ENCODE measurements around the gene ZNF655.
"Not testable (repeated sequence)": the region's sequence is repeated elsewhere in the genome, so short reads cannot be mapped to it uniquely, and the experiment has no call there.

ZNF655 gene

DNA sequence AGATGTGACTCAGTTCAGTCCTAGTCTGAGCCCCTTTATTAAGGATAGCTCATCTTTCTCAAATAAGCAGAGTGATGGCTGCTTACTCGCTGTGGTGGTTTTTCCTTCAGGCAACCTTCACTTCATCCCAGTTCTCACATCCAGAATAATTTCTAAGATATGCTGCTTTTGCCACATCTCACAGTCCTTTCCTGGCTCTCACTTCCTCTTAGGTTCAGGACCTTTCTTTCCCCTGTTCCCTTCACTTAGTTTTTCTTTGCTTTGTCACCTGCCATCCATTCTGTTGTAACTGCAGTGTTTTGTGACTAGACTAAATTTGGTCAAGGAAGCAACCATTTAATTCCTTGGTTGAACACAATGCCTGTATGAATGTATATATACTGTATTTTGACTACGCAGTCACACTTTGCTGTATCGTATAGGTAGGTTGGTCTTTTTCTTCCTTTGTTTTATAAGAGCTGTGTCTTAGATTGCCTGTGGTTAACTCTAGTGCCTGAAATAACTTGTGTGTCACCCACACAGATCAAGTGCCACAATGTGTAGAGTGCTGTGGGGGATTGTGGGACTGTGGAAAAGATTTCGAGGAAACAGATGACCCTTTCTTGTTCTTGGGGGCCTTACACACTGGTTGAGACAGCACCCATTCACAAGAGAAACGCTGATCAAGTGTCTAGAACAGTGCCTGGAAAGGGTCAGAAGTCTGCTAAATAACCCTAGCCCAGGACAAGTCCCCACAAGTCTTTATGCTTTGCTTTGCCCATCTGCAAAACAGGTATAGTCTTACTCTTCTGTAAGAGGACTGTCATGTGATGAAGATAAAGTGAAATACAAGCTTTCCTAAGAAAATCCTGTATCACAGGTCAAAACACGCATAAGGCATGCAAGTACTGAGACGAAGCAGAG, 2.6 kb downstream of the ZNF655 start:
- peak; percentile 47 for DNase-seq

DNA sequence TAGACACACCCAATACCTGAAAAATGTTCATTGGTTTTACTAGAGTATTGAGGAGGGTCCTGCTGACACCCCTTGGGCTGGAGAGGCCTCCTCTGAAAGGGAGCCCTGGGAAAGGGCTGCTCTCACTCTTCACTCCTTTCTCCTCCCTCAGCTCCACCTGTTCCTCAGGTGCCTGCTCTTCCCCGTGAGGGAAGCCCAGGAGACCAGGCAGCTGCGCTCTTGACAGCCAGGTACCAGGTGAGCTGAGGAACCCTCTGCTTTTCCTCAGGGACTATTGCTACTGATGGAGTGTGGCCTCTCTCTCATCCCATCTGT, 3.3 kb downstream of the ZNF655 start:
- no peak for DNase-seq

DNA sequence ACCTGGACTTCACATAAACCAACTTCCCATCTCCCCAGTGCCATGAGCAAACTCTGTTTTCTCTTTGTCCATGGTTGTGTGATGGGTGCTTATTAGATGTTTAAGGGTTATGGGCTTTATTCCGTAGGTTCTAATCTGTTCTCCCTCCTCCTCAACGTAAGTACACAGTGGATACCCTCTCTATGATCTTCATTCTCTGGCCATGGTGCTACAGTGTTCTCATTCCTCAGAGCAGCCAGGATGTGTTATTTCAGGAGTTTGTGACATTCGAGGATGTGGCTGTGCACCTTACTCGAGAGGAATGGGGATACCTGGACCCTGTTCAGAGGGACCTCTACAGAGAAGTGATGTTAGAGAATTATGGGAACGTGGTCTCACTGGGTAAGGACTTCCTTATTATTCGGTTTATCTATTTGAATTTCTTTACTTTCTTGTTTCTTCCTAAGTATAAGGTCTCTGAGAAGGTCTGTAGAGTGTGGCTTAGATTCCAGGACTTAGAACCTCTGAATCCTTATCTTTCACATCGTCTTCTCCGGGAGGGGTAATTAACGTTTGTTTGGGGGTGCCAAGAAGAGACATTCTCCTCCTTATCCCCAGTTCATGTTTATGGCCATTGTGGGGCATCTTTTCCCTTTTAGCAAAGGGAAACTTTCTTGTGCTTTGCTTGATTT, 3.8 kb downstream of the ZNF655 start:
- DNase-seq = no peak

DNA sequence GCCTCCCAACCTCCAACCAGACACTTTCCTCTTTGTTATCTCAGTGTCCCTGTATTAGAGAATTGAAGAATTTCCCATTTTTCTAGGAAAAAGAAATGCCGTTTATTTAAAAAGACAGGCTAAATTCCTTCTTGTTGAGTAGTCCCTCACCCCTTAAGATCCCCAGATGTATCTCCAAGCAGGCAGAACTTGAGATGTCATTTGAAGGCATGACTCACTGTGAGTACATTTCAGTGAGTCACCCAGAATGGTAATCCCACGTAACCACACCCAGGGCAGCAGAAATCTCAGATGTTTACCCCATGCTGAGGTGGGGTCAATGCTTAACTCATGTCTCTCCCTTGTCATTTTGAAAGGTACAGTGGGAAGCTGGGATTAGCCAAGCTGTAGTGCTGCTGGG, 4.4 kb downstream of the ZNF655 start:
- peak; percentile 80 for DNase-seq

DNA sequence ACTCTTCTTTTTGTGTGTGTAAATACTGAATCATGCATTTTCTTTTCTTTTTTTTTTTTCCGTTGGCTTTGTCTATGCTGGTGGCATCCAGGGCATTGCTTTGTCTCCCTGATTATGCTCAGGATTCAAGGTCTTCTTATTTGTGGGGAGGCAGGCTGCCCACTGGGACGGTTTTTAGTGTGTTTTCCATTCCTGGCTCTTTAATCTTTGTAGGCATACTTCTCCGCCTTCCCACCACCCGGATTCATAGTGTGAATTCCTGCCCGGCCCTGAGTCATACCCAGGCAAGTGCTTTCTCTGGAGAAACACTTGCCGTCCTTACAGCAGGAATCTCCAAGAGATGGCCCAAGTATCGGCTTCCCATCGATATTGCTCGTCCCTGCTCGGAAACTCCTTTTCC, 5.2 kb downstream of the ZNF655 start:
- DNase-seq = no peak

DNA sequence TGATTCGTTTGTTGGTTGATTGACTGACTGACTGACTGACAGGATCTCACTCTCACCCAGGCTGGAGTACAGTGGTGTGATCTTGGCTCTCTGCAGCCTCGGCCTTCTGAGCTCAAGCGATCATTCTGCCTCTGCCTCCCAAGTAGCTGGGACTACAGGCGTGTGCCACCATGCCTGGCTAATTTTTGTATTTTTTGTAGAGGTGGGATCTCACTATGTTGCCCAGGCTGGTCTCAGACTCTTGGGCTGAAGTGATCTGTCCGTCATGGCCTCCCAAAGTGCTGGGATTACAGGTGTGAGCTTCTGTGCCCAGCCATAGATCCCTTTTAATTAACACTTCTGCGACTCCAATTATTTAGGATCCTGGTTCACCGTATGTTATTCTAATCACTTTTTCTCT, 10.3 kb downstream of the ZNF655 start:
- not testable (repeated sequence) for DNase-seq

DNA sequence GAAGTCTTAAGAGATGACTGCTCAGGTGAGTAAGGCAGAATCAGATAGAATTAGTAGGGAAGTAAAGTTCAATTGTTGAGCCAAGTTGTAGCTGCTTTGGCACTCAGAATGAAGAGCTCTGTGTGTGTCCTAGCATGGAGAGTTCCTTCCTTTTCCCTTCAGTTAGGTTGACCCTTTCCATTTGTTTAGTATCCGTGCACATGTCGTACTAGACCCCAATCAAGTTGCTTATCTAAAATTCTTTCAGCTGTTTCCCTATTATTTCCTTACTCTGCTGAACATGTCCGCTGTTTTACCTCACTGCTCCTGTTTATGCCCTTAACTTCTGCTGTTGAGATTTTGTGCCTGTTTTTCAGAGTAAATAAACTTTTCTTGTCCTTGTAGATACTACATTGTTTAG, 13.3 kb downstream of the ZNF655 start:
- no peak for DNase-seq

DNA sequence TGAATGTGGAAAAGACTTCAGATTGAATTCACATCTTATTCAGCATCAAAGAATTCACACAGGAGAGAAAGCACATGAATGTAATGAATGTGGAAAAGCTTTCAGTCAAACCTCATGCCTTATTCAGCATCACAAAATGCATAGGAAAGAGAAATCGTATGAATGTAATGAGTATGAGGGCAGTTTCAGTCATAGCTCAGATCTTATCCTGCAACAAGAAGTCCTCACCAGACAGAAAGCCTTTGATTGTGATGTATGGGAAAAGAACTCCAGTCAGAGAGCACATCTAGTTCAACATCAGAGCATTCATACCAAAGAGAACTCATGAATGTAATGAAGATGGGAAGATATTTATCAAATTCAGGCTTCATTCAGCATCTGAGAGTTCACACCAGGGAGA, 14.8 kb downstream of the ZNF655 start:
- DNase-seq = no peak

DNA sequence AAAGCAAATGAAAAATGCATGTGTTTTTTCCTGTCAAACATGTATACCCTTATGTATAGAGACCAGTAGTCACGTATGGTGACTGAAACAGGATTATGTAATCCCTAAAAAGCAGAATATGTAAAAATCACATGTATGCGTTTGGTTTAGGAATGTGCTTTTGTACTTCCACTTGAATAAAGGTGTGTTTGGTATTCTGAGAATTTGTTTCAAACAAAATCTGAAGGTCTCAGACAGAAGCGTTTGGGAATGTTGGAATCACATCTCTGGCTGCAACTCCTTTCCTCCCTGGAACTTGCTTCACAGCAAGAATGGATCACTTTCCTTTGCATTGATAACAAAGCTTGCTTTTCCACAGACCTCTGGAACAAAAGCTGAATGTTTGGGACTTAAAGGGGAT, 17.8 kb downstream of the ZNF655 start:
- no peak for DNase-seq

DNA sequence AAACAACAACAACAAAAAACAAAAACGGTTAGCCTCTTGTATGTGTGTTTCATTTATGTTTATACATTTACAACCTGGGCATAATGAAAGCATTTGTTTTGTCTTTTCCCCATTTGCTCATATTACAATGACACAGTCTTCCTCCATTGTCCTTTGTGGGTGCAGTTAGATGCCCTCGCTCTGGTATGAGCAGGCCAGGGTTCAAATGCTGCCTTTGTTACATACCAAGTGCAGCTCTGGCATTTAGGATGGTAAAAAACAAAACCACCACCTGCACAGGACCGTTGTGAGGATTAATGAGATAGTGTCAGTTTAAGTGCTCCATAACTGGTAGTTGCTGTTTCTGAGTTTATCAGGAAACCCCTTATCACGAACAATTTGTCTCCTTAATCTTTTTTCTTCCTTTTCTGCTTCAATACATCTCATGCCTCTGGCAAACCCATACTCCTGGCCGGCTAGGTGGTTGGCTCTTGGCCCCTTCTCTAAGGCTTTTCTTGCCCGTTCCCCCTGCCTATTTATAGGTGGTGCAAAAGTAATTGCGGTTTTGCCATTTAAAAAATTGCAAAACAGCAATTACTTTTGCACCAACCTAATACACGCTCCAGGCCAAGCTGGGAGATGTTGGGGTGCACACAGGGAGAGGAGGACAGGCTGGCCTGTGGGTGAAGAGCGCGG, 21.0 kb downstream of the ZNF655 start:
- no peak for DNase-seq

DNA sequence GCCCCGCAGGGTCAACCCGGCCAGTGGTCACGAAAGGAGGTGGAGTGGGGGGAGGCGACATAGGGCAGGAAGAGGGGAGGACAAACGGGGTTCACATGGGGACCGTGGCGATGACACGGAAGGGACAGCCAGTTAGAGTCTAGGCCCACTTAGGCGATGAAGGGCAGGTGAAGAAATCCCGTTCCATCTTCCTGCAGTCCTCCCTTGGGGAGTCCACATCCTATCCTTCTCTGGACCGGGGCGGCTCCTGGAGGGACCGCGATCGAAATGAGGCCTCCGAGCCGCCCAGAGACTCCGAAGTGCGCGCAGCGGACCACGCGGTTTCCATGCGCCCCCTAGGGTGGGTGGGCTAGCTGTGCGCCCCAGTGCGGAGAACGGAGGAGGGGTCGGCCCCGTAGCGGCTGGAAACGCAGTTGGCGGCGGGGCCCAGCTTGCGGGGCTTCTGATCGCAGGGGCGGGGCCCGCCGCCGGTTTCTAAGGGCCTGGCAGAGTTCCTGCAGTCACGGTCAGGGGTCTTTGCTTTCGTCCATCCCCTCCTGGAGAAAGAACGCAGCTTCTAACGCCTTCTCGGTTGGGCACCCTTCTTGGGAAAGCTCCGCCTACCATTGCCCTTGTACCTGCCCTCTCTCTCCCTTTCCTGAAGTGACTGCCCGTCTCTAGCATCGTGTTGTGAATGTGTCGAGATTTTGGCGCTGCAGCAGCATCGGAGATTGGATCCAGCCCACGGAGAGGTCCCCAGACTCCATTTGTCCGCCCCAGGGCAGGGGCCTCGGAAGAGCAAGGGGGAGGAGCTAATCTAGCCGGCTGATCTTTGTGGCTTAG, 21.7 kb downstream of the ZNF655 start:
- no peak for DNase-seq

DNA sequence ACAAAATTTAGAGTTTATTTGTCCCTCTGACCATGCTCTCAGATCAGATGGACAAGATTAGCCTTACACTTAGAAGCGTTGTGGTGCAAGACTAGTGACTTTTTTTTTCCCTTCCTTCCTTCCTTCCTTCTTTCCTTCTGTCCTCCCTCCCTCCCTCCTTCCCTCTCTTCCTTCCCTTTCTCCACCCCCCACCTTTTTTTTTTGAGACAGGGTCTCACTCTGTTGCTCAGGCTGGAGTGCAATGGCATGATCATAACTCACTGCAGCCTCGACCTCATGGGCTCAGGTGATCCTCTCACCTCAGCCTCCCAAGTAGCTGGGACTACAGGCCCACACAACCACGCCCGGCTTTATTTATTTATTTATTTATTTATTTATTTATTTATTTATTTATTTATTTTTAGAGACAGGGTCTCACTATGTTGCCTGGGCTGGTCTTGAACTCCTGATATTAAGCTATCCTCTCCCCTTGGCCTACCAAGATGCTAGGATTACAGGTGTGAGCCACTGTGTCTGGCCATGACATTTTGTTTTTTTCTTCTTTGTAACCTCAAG, 22.4 kb downstream of the ZNF655 start:
- DNase-seq = not testable (repeated sequence)

DNA sequence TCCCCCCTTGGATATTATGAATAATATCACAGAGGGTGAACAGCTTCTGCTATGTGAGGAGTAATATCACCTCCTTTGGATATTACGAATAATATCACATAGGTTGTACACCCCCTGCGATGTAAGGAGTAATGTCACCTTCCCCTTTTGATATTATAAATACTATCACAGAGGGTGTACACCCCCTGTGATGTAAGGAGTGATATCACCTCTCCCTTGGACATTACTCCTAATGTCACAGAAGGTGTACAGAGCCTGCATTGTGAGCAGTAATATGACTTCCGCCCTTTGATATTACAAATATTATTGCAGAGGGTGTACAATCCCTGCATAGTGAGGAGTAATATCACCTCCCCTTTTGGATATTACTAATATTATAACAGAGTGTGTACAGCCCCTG, 30.4 kb downstream of the ZNF655 start:
- no peak for DNase-seq

DNA sequence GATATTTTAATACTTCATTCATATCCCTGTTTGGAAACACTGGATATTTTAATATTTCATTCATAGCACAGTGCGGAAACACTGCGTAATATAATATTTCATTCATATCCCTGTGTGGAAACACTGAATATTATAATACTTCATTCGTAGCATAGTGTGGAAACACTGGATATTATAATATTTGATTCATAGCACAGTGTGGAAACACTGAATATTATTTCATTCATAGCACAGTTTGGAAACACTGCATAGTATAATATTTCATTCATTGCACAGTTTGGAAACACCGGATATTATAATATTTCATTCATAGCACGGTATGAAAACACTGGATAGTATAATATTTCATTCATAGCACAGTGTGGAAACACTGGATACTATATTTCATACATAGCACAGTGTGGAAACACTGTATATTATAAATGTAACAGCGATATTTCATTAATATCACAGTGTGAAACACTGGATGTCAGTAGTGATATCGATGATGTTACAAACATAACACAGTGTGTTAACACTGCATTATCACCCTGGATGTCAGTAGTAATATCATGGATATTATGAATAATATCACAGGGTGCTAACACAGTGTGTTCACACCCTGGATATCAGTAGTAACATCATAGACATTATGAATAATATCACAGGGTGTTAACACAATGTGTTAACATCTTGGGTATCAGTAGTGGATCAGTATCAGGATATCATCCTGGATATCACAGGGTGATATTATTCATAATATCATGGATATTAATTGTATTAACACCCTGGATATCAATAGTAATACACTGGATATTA, 36.7 kb downstream of the ZNF655 start:
- DNase-seq = no peak

DNA sequence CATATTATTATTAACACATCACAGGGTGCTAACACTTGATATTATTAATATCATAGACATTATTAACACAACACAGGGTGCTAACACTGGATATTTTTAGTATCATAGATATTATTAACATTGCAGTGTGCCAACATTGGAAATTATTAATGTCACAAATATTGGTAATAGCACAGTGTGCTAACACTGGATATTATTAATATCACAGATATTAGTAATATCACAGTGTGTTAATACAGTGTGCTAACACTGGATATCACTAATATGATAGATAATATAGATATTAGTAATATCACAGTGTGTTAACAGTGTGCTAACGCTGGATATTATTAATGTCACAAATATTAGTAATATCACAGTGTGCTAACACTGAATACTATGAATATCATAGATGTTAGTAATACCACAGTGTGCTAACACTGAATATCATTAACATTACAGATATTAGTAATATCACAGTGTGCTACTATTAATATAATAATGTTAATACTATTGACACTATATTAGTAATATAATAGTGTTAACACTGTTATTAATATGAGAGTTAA, 38.0 kb downstream of the ZNF655 start:
- no peak for DNase-seq

DNA sequence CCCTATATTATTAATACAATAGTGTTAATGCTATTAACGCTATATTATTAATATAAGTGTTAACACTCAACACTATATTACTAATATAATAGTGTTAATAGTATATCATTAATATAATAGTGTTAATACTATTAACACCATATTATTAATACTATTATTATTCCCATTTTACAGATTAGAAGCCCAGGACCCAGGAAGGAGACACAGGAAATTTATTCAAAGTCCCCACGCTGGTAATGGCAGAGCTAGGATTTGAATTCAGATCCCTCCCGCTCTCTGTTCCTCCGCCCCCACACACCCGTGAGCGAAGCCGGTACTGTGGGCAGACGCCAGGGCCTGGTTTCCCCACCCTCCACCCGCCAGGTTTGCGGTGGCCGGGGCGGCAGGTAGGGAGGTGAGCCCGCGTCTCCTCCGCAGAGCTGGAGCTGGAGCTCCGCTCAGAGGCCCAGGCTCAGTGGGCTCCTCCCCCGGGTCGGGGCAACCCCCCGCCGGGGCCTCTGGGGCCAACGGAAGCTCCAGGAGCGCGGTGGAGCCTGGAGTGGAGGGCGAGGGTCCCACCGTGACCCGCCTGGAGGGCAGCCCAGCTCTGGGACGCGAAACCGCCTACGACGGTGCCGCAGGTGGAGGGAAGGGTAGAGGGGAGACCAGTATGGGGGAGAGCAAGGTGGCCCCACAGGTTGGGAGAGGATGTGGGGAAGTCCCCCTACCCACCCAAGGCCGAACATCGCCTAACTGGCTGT, 39.5 kb downstream of the ZNF655 start, which contains the start of gene TMEM225B:
Gene TMEM225B, plus strand, starts transcription at position 506 of the 740 bp plus-strand sequence. CDS start 6,122 bp downstream, outside the sequence.
- no peak for DNase-seq

DNA sequence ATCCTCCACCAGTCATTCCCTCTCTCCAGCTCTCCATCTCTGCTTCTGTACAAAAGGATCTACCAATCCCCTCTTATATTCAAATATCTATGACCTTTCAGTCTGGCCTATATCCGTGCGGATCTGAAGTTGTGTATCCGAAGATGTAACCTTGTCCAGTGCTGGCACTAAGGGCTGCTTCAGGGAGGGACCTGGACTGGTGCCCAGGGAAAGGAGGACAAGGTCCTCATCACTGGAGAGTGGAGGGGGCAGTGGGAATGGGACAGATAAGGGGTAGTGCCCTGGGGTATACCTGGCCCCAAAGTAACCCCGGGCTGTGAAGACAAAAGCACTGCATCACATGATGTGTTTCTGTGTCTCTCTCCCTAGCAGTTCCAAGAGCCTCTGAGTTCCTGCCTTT, 41.4 kb downstream of the ZNF655 start:
- no peak for DNase-seq

DNA sequence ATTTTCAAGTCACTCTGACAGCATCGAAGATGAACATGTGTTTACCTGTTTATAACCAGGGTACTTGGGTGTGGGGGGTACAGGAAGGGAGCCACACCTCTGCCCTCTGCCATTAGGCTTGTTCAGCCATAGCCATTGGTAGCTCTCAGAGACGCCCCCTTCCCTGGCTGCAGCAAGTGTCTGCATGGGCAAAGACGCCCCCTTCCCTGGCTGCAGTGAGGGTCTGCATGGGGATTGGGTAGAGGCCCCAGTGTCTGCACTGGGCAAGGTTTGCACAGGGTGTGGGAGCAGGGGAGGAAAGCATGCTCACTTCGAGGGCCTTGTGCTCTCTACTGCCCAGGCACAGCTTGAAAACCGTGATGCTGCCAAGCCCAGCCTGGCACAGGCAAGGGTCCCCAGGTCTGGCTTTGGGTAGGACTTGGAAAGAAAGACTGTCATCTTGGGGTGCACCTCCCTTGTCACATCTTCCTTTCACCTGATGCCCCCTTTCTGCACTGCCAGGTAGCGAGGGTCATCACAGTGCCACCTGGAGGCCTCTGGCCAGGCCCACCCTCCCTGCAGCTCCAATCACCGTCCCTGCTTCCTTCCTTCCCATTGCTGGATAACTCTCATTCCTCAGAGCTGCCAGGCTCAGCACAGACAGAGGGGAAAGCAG, 43.3 kb downstream of the ZNF655 start:
- no peak for DNase-seq

DNA sequence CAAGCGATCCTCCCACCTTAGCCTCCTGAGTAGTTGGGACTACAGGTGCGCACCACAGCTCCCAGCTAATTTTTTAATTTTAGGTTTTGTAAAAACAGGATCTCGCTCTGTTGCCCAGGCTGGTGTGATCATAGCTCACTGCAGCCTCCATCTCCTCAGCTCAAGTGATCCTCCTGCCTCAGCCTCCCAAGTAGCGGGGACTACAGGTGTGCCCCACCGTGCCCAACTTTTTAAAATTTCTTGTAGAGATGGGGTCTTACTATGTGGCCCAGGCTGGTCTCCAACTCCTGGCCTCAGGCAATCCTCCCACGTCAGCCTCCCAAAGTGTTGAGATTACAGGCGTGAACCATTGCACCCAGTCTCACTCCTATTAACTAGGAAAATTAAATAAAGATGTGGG, 47.1 kb downstream of the ZNF655 start:
- DNase-seq = no peak

DNA sequence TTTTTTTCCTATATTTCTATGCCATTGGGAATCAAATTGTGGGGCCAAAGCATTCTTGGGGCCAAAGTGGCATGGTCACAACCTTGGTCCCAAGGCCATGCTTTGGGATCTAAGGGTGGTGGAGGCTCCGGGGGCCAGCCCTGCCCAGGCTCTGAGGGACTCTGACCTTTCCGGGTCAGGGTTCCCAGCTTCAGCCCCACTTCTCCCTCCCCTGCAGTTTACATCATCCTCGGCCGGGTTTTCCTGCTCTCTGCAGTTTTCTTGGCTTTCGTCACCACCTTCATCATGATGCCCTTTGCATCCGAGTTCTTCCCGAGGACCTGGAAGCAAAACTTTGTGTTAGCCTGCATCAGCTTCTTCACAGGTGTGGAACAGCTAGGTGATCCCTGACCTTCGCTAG, 48.1 kb downstream of the ZNF655 start:
- no peak for DNase-seq
